Tibial artery (tissue), 4 donors: ENCODE data around the gene CCDC78.

ENCODE experiments used
- DNase-seq, 2 donors: peaks; one replicate each; pipeline ENCODE4 v3.0.0-alpha.2; 2019
- H3K27ac ChIP-seq, 2 donors: fragments of 200-600 bp; sonication (generic) in 1 of 2; 1 replicate in 1 of 2; 2 replicates in 1 of 2; pipeline ENCODE4 v1.5.1; 2018 to 2019; ENCODE audit warnings: mild to moderate bottlenecking in 1 of 2
- H3K27me3 ChIP-seq, 2 donors: fragments of 200-600 bp; sonication (generic) in 1 of 2; one replicate each; pipeline versions ENCODE4 v1.5.1 to v1.6.0; 2016 to 2019
- H3K36me3 ChIP-seq, 3 donors: fragments of 200-600 bp; sonication (generic) in 2 of 3; one replicate each; pipeline ENCODE4 v1.5.1; 2016 to 2019; ENCODE audit warnings: mild to moderate bottlenecking in 2 of 3
- H3K4me1 ChIP-seq, 4 donors: fragments of 200-600 bp; sonication (generic) in 2 of 4; 1 replicate in 3 of 4; 2 replicates in 1 of 4; pipeline ENCODE4 v1.5.1; 2016 to 2019
- H3K4me3 ChIP-seq, 2 donors: fragments of 200-600 bp; sonication (generic) in 1 of 2; 1 replicate in 1 of 2; 2 replicates in 1 of 2; pipeline ENCODE4 v1.5.1; 2018 to 2019; ENCODE audit warnings: mild to moderate bottlenecking in 2 of 2
- H3K9me3 ChIP-seq, 3 donors: fragments of 200-600 bp; sonication (generic) in 1 of 3; one replicate each; pipeline ENCODE4 v1.5.1; 2016 to 2019
- intact Hi-C: fragments of 100-400 bp; cut with DNase I; formaldehyde crosslinking; loops from one replicate; pipeline ENCODE4 v1.15.0; 2023; ENCODE audit warnings: low total_unique reads
- TF ChIP-seq, protein P1 (sequence below), 2 experiments: fragments of 200-600 bp in 1 of 2; fragments of 450-650 bp in 1 of 2; IDR thresholded peaks; one replicate each; pipeline ENCODE4 v1.5.1; 2017 to 2019; ENCODE audit warnings: antibody characterized with exemption in 2 of 2, mild to moderate bottlenecking in 1 of 2, moderate library complexity in 1 of 2

CCDC78 gene

DNA sequence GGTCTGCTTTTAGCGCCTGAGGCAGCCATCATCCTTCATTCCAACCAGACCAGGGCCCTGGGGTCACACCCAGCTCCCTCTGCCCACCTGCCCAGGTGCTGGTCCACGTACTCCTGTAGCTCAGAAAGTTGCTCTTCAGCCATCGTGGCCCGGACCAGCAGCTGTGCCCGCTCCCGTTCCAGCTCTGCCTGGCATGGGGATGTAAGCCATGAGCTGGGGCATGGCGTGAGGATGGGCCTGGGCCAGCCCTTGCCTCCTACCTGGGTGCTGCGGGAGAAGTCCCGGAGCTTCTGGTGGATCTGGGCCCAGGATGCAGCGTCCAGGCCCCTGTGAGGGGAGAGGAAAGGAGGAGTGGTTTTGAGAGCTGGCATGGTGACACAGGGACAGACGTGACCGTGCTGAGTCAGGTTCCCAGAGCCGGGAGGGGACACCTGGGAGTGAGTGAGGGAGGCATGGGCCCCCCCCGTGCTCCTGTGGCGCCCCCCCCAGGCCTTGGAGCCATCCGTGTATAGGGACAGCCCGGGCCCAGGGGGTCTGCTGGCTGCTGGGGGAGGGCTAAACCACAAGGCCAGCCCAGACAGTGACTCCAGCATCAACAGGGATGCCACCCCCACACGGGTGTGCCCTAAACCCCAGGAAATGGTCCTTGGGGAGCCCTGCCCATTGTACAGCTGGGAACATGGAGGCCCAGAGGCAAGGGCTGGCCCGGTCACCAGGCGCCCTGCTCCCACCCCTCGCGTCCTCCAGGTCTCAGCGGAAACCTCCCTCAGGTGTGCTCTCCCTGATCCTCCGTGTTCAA is 3.2 kb downstream of the CCDC78 start:
- H3K9me3 ChIP-seq: no peaks in the 10 kb centered on the region
- peaks cover 0 to 52% (median 37%) of the 10 kb centered on the region in 4 donors for H3K4me1 ChIP-seq
- DNase-seq: no peak
- no peak overlapping the region for H3K27ac ChIP-seq
- H3K27me3 ChIP-seq: peaks cover 0 to 31% of the 10 kb centered on the region in 2 donors
- intact Hi-C loops: no loop called here
- TF ChIP-seq, protein P1, sequence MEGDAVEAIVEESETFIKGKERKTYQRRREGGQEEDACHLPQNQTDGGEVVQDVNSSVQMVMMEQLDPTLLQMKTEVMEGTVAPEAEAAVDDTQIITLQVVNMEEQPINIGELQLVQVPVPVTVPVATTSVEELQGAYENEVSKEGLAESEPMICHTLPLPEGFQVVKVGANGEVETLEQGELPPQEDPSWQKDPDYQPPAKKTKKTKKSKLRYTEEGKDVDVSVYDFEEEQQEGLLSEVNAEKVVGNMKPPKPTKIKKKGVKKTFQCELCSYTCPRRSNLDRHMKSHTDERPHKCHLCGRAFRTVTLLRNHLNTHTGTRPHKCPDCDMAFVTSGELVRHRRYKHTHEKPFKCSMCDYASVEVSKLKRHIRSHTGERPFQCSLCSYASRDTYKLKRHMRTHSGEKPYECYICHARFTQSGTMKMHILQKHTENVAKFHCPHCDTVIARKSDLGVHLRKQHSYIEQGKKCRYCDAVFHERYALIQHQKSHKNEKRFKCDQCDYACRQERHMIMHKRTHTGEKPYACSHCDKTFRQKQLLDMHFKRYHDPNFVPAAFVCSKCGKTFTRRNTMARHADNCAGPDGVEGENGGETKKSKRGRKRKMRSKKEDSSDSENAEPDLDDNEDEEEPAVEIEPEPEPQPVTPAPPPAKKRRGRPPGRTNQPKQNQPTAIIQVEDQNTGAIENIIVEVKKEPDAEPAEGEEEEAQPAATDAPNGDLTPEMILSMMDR (IDR thresholded peaks at IDR 0.05): no peak
- no peaks in the 10 kb centered on the region for H3K36me3 ChIP-seq
- no peak overlapping the region for H3K4me3 ChIP-seq

DNA sequence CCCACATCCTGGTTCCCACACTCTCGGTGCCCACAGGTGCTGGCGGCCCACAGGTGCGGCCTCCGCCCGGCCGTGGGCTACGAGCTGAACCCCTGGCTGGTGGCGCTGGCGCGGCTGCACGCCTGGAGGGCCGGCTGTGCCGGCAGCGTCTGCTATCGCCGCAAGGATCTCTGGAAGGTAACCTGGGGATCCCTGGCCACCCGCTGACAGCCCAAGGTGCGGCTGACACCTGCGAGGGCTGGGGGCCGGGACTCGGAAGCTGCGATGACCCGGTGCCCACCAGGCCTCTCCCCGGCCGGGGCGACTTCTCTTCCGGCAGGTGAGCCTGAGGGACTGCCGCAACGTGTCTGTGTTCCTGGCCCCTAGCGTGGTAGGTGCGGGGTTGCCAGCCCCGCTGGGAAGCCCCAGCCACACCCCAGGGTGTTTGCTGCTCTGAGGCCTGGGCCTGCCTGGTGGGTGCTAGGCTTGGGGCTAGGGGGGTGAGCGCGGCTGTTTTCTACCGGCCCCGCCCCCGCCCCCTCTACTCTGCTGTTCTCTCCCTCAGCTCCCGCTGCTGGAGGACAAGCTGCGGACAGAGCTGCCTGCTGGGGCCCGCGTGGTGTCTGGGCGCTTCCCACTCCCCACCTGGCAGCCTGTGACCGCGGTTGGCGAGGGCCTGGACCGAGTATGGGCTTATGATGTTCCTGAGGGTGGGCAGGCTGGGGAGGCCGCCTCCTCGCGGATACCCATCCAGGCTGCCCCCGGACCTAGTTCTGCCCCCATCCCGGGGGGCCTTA is 4.3 kb downstream of the CCDC78 start:
- TF ChIP-seq, protein P1 (IDR thresholded peaks at IDR 0.05): no peak
- intact Hi-C loops: no loop called here
- peaks cover 0 to 44% (median 27%) of the 10 kb centered on the region in 4 donors for H3K4me1 ChIP-seq
- H3K27ac ChIP-seq: peak overlapping the region; percentile 77 to 92
- no peak for DNase-seq
- H3K27me3 ChIP-seq: peaks cover 0 to 21% of the 10 kb centered on the region in 2 donors
- no peaks in the 10 kb centered on the region for H3K9me3 ChIP-seq
- no peaks in the 10 kb centered on the region for H3K36me3 ChIP-seq
- peak overlapping the region; percentile 63 to 74 for H3K4me3 ChIP-seq

DNA sequence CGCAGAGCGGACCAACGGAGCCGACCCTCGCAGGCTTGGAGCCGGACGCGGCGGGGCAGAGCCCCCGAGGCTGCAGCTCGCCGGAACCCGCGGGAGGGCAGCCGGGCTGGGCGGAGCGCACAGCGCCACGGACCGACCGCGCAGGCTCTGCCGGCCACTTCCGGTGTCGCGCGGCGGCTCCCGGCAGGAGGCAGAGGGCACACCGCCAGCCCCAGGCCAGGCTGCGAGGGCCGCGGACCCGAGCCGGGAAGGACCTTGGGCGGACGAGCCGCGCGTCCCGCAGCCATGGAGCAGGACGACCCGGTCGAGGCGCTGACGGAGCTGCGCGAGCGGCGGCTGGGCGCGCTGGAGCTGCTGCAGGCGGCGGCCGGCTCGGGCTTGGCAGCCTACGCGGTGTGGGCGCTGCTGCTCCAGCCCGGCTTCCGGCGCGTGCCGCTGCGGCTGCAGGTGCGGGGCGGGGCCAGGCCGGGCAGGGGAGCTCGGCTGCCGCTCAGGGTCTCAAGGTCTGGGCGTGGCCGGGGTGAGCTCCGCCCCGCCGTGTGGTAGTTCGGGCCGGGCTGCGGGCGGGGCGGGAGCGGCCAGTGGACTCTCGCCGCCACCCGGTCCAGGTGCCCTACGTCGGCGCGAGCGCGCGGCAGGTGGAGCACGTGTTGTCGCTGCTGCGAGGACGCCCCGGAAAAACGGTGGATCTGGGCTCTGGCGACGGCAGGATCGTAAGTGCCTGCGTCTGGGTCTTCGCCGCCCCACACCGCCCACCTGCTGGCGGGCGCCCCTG is 5.1 kb downstream of the CCDC78 start, which contains the start of gene ANTKMT:
ANTKMT (plus strand) TSS at position 157 of the 775 bp plus-strand sequence; CDS start at position 286, 129 bp downstream.
- TF ChIP-seq, protein P1 (IDR thresholded peaks at IDR 0.05): peak; percentile 7 to 22
- no peaks in the 10 kb centered on the region for H3K36me3 ChIP-seq
- H3K4me1 ChIP-seq: peaks cover 0 to 43% (median 25%) of the 10 kb centered on the region in 4 donors

DNA sequence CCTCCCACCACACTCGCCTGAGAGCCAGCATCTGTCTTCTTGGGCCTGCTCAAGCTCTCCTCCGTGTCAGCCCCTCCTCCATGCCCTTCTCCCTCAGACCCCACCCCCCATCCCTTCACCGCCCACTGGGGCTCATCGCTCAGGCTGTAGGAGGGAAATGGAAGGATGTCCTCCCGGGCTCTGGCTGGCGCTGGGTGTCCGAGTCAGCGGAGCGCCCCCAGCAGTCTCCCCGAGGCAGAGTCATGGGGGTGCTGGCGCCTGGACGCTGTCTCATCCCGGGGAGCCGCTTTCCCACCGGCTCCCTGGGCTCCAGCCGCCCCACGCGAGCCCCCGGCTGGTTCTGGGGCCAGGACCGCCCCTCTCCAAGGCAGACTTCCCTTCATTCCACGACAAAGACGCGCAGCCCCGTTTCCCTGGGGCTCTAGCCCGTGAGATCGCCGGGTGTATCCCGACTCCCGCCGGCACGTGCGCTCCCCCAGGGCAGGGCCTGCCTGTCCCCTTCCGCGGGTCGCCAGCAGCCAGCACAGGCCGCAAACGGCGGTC is 5.7 kb downstream of the CCDC78 start:
- Histone ChIP-seq H3K9me3 (no peaks in the 10 kb centered on the region), H3K4me3 (peak overlapping the region; percentile 63 to 74), H3K36me3 (no peaks in the 10 kb centered on the region), H3K27me3 (peaks cover 0 to 20% of the 10 kb centered on the region in 2 donors), H3K27ac (peak overlapping the region; percentile 77 to 92), H3K4me1 (peaks cover 0 to 48% (median 31%) of the 10 kb centered on the region in 4 donors)
- DNase-seq: no peak
- TF ChIP-seq, protein P1 (IDR thresholded peaks at IDR 0.05): no peak
- intact Hi-C loops: no loop called here

More for the DNA sequence above, 5.1 kb downstream of the CCDC78 start, which contains the start of gene ANTKMT:
- peak within 1 kb of the TSS; percentile 77 to 92 for H3K27ac ChIP-seq
- no peaks in the 10 kb centered on the region for H3K9me3 ChIP-seq
- peak within 1 kb of the TSS; percentile 63 to 74 for H3K4me3 ChIP-seq
- intact Hi-C loops: no loop called here
- H3K27me3 ChIP-seq: peaks cover 0 to 21% of the 10 kb centered on the region in 2 donors
- peak; percentile 40 to 84 for DNase-seq
